ENCODE measurements around the gene CTNNA3. TPM values are rescaled to one million over a fixed set of nuclear protein-coding genes. Genes with fewer than 3 reads are reported as not detected.

The CTNNA3 gene
- total RNA-seq, 4 donors from 2014 or later: 0.04 to 0.19 (median 0.11) TPM

DNA sequence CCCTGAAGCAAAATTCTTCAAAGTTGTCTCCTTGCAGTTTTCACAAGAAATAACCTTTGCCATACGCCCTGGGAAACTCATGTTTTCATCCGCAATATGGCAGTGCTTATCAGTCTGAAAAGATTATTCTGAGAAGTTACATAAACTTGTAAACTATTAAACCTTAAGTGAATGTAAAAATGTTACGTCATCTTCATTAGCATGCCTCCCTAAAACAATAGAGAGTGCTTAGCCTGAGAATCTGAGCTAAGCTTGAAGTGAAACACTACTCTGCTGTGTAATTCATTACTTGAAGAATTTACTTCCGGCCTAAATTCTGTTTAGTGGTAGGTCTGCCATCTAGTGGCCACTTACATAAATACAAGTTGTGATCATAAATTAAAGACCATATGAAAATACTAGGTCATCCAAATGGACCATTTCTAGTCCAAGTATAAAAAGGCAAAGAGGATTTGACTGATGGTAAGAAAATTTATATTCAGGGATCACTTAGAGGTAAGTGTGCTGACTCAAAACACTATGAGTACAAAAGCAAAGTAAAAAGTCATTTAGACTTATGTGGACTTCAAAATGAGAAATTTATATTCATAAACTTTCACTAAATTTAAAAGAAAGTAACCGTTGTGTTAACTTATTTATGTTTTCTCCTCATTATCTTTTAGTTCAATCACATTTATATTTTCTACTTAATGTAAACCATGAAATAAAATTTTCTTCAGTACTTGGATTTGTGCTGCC is 1515.2 kb downstream of the CTNNA3 start:
- WGBS, 2 donors: 46 to 50% methylated on average over 5 of the region's 5 CpGs
- TF ChIP-seq POLR2A (IDR thresholded peaks at IDR 0.05): no peak
- TF ChIP-seq, protein P1, sequence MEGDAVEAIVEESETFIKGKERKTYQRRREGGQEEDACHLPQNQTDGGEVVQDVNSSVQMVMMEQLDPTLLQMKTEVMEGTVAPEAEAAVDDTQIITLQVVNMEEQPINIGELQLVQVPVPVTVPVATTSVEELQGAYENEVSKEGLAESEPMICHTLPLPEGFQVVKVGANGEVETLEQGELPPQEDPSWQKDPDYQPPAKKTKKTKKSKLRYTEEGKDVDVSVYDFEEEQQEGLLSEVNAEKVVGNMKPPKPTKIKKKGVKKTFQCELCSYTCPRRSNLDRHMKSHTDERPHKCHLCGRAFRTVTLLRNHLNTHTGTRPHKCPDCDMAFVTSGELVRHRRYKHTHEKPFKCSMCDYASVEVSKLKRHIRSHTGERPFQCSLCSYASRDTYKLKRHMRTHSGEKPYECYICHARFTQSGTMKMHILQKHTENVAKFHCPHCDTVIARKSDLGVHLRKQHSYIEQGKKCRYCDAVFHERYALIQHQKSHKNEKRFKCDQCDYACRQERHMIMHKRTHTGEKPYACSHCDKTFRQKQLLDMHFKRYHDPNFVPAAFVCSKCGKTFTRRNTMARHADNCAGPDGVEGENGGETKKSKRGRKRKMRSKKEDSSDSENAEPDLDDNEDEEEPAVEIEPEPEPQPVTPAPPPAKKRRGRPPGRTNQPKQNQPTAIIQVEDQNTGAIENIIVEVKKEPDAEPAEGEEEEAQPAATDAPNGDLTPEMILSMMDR (IDR thresholded peaks at IDR 0.05): no peak
- intact Hi-C loops (cut with DNase I; ENCODE audit: low total_unique reads): no loop called here
- DNase-seq (ENCODE audit: low spot score in 2 of 2): no peak
- H3K4me3 ChIP-seq (ENCODE audit: low read depth, poor library complexity, severe bottlenecking): no peak overlapping the region

DNA sequence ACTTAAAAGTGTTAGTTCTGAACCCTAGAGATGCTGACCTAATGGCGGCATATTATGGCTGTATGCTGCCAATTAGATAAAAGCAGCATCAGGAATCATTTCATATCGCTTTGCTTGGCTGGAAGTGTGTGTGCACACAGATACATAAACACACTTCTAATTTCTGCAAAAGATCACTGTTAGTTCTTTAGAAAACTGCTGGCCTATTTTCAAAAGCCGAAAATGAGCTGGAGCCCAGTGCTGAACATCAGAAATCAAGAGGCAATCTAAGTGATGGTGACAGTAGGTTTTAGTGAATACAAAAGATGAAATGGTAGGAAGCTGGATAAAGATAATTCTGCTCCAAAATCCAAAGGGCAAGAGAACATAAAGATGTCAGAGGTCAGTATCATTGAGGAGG is 1516.0 kb downstream of the CTNNA3 start:
- no peak overlapping the region for H3K4me3 ChIP-seq (ENCODE audit: low read depth, poor library complexity, severe bottlenecking)
- TF ChIP-seq POLR2A (IDR thresholded peaks at IDR 0.05): no peak
- TF ChIP-seq, protein P1 (IDR thresholded peaks at IDR 0.05): no peak
- WGBS, 2 donors: 89 to 95% methylated on average over 3 of the region's 3 CpGs
- intact Hi-C loops (cut with DNase I; ENCODE audit: low total_unique reads): no loop called here
- no peak for DNase-seq (ENCODE audit: low spot score in 2 of 2)

DNA sequence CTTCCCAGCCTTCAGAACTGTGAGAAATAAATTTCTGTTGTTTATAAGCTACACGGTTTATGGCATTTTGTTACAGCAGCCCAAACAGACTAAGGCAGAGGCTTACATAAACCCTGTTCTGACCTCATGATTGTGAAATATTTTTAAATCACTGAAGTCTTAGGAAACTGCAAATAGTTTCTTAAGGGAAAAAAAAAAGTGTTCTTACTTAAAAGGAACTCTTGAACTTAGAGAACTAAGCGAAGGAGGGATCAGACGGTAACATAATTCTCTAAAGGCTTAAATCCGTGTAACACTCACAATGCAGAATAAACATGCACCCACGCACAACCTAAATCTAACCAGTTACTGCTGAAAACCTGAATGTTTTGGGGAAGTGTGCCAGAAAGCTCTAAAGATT is 1519.2 kb downstream of the CTNNA3 start:
- no peak for DNase-seq (ENCODE audit: low spot score in 2 of 2)
- TF ChIP-seq POLR2A (IDR thresholded peaks at IDR 0.05): no peak
- TF ChIP-seq, protein P1 (IDR thresholded peaks at IDR 0.05): no peak
- WGBS, 2 donors: 73 to 81% methylated on average over 5 of the region's 5 CpGs
- H3K4me3 ChIP-seq (ENCODE audit: low read depth, poor library complexity, severe bottlenecking): no peak overlapping the region
- intact Hi-C loops (cut with DNase I; ENCODE audit: low total_unique reads): no loop called here

DNA sequence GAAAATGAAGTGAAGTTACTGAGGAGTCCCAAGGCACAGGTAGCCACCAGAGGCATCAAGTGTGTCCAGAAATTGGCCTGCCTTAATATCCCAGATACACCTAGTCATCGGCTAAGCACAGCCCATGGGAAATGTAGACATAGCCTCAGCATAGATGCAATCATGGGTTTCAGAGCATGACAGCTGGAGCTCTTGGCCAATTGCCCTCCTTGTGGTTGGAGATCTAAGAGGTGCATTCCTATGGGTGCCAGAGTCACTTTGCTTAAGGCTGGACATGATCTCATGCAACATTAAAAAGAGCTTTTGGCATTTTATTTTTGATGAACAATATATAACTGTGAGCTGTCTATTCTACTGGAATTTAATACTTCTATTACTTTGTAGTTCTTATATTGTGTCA is 1528.2 kb downstream of the CTNNA3 start:
- DNase-seq (ENCODE audit: low spot score in 2 of 2): no peak
- intact Hi-C loops (cut with DNase I; ENCODE audit: low total_unique reads): no loop called here
- no peak for TF ChIP-seq POLR2A (IDR thresholded peaks at IDR 0.05)
- TF ChIP-seq, protein P1 (IDR thresholded peaks at IDR 0.05): no peak
- H3K4me3 ChIP-seq (ENCODE audit: low read depth, poor library complexity, severe bottlenecking): no peak overlapping the region
- WGBS, 2 donors: 48 to 57% methylated on average over 1 of the region's 1 CpG

DNA sequence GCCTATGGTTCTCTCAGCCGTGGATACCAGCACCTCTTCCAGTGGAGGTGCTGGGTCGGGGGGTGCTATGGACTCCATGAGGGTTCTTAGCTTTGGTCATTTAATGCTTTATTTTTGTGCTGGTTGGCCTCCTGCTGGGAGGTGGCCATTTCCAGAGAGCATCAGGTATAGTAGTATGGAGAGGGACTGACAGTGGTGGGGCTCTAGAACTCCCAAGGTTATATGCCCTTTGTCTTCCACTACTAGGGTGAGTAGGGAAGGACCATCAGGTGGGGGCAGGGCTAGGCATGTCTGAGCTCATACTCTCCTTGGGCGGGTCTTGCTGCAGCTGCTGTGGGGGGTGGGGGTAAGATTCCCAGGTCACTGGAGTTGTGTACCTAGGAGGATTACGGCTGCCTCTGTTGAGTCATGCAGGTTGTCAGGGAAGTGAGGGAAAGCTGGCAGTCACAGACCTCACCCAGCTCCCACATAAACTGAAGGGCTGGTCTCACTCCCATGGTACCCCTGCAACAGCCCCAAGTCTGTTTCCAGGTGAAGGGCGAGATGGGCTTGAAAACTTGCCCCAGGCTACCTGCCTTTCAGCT is 1533.3 kb downstream of the CTNNA3 start:
- TF ChIP-seq POLR2A (IDR thresholded peaks at IDR 0.05): no peak
- TF ChIP-seq, protein P1 (IDR thresholded peaks at IDR 0.05): no peak
- intact Hi-C loops (cut with DNase I; ENCODE audit: low total_unique reads): no loop called here
- DNase-seq (ENCODE audit: low spot score in 2 of 2): no peak
- no peak overlapping the region for H3K4me3 ChIP-seq (ENCODE audit: low read depth, poor library complexity, severe bottlenecking)
- 78 to 79% methylated on average over 5 of the region's 5 CpGs for WGBS, 2 donors

Measured in lower leg skin (tissue), 4 donors.